AG10803 (cell line): Measurements from ENCODE around the gene MAPKAPK2.
A peak's percentile ranks its signal among the peaks of the same experiment; 100 is the strongest.

Source experiments
- DNase-seq: peaks from one replicate; pipeline ENCODE4 v3.0.0; 2010; ENCODE audit warnings: low read depth
- H3K4me3 ChIP-seq: 2 replicates; pipeline ENCODE4 v1.5.1; 2011; ENCODE audit warnings: mild to moderate bottlenecking, low read length, control low read depth
- TF ChIP-seq, protein P1 (sequence below): conservative IDR thresholded peaks from 2 replicates; pipeline ENCODE4 v1.5.1; 2011; ENCODE audit warnings: mild to moderate bottlenecking, low read length, control low read depth, inconsistent platforms

Gene MAPKAPK2

DNA sequence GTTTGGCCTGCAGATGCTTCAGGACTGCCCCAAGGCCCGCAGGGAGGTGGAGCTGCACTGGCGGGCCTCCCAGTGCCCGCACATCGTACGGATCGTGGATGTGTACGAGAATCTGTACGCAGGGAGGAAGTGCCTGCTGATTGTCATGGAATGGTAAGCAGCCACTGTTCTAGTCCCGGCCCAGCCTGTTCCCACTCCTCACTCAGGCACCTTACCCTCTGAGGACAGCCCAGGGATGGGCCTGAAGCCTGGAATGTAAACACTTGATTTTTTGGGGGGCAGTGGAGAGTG is 43.9 kb downstream of the MAPKAPK2 start:
- DNase-seq, result no peak
- TF ChIP-seq, protein P1, sequence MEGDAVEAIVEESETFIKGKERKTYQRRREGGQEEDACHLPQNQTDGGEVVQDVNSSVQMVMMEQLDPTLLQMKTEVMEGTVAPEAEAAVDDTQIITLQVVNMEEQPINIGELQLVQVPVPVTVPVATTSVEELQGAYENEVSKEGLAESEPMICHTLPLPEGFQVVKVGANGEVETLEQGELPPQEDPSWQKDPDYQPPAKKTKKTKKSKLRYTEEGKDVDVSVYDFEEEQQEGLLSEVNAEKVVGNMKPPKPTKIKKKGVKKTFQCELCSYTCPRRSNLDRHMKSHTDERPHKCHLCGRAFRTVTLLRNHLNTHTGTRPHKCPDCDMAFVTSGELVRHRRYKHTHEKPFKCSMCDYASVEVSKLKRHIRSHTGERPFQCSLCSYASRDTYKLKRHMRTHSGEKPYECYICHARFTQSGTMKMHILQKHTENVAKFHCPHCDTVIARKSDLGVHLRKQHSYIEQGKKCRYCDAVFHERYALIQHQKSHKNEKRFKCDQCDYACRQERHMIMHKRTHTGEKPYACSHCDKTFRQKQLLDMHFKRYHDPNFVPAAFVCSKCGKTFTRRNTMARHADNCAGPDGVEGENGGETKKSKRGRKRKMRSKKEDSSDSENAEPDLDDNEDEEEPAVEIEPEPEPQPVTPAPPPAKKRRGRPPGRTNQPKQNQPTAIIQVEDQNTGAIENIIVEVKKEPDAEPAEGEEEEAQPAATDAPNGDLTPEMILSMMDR, result no peak
- H3K4me3 ChIP-seq, result no peak overlapping the region

DNA sequence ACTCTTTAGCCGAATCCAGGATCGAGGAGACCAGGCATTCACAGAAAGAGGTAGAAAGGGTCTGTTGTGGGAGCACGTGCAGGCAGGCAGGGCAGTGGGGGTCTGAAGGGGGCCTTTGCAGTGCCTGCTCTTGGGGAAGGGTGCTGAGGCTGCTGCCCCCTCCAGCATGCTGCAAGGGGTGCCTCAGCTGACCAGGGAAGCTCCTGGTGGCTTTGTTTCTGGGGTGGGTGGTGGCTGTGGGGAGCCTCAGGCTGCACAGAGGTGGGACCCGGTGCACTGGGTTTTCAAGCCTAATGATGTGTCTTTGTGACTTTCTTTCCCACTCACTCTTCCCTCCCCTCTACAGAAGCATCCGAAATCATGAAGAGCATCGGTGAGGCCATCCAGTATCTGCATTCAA is 44.3 kb downstream of the MAPKAPK2 start:
- TF ChIP-seq, protein P1, result no peak
- DNase-seq, result no peak
- H3K4me3 ChIP-seq, result no peak overlapping the region

DNA sequence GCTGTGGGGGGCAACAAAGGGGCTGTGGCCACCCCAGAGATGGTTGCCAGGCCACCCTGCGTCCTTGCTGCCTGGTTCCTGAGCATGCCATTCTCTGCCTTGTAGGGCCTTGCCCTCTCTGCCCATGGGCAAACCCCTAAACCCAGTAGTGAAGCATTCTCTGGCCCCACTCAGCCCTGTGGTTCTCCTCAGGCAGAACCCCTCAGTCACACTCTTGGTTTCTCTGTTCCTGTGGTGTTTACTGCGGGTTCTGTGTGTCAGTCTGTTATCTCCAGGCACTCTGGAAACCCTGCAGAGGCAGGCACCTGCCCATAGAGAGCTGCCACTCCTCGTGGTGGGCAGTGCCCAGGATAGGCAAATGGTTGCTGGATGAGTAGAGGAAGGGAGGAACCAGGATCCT is 44.8 kb downstream of the MAPKAPK2 start:
- TF ChIP-seq, protein P1, result no peak
- no peak for DNase-seq

DNA sequence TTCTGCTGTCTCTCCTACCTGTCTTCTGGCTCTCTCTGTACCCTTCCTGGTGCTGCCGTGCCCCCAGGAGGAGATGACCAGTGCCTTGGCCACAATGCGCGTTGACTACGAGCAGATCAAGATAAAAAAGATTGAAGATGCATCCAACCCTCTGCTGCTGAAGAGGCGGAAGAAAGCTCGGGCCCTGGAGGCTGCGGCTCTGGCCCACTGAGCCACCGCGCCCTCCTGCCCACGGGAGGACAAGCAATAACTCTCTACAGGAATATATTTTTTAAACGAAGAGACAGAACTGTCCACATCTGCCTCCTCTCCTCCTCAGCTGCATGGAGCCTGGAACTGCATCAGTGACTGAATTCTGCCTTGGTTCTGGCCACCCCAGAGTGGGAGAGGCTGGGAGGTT is 47.8 kb downstream of the MAPKAPK2 start:
- H3K4me3 ChIP-seq, result no peak overlapping the region
- no peak for DNase-seq

More for the DNA sequence above, 44.8 kb downstream of the MAPKAPK2 start:
- no peak overlapping the region for H3K4me3 ChIP-seq

DNA sequence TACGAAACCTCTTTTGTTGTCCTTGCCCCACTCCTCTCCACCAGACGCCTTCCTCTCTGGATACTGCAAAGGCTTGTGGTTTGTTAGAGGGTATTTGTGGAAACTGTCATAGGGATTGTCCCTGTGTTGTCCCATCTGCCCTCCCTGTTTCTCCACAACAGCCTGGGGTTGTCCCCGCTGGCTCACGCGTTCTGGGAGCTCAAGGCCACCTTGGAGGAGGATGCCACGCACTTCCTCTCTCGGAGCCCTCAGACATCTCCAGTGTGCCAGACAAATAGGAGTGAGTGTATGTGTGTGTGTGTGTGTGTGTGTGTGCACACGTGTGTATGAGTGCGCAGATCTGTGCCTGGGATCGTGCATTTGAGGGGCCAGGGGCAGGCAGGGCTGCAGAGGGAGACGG is 48.3 kb downstream of the MAPKAPK2 start:
- no peak overlapping the region for H3K4me3 ChIP-seq
- TF ChIP-seq, protein P1, result no peak
- no peak for DNase-seq

More for the DNA sequence above, 47.8 kb downstream of the MAPKAPK2 start:
- TF ChIP-seq, protein P1, result no peak

DNA sequence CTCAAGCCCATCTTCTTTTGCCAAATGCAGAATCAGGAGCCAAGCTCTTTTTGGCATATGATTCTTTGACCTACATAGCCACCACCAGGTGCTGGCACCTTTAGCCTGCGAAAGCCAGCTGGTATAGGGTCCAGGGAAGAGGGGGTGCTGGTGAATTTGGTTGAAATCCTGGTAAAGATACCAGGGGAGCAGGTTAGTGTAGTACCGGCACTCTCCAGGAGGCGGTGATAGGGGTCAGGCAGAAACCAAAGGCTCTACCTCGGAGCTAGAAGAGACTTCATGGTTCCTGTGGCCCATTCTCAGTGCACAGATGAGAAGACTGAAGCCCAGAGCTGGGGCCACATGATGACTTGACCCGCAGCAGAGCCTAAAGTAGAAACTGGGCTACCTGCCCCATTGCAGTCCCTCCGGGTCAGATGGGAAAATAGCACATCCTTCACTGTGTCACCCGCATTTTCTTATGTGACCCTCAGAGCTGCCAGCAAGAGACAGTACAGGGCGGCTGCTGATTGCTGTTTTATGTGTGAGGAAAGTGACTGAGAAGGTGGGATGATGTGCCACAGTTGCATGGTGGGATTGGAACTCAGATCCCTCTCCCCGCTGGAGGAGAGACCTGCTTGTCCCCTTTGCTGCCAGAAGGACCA is 49.9 kb downstream of the MAPKAPK2 start:
- DNase-seq, result peak; percentile 28
- no peak overlapping the region for H3K4me3 ChIP-seq
- TF ChIP-seq, protein P1, result peak; percentile 91

DNA sequence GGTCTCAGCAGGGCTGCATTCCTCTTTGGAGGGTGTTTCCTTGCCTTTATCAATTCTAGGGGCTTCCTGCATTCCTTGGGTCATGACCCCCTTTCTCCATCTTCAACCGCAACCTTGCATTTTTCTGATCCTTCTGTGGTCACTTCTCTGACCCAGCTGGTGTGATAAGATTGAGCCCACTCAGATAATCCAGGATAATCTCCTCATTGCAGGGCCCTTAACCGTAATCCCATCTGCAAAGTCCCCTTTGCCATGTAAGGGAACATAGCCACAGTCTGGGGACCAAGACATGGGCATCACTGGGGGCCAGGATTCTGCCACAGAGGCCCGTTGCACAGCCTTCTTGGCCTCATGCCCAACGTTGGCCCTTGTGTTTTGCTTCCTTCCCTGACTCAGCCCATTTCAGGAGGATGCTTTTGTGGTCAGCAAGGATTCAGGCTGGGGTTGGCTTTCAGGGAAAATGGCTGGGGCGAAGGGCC is 50.9 kb downstream of the MAPKAPK2 start:
- no peak for DNase-seq
- TF ChIP-seq, protein P1, result no peak
- no peak overlapping the region for H3K4me3 ChIP-seq
